GM21723 (cell line): ENCODE measurements around the gene KLHL40.

Experiments
- ATAC-seq: cut with Tn5 transposase; IDR thresholded peaks from one replicate; pipeline ENCODE4 v1.9.1; 2021; ENCODE audit warnings: mild to moderate bottlenecking, moderate library complexity; ENCODE audit not compliant: unreplicated experiment

The KLHL40 gene

GRCh38 chr3:42735615-42736014, 50.3 kb downstream of the KLHL40 start:
- ATAC-seq: no peak

- ATAC-seq: no peak
Measured at GRCh38 chr3:42736081-42736480, 50.7 kb downstream of the KLHL40 start.

DNA sequence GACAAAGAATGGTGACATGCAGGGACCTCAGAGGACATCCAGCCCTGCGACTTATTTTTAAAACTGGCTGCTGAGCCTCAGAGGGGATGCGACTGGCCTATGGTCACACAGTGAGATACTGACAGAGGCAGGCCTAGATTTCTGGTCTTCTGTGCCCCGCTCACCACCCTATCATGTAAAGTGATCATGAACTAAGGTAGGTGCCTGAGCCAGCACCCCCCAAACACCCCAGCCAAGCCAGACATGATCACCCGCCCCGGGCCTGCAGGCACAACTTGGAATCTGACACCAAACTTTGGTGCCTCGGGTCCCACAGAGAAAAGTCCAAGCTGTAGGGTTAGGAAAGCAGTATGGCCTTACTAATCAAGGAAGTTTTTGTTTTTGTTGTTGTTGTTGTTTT, 51.2 kb downstream of the KLHL40 start:
- no peak for ATAC-seq

DNA sequence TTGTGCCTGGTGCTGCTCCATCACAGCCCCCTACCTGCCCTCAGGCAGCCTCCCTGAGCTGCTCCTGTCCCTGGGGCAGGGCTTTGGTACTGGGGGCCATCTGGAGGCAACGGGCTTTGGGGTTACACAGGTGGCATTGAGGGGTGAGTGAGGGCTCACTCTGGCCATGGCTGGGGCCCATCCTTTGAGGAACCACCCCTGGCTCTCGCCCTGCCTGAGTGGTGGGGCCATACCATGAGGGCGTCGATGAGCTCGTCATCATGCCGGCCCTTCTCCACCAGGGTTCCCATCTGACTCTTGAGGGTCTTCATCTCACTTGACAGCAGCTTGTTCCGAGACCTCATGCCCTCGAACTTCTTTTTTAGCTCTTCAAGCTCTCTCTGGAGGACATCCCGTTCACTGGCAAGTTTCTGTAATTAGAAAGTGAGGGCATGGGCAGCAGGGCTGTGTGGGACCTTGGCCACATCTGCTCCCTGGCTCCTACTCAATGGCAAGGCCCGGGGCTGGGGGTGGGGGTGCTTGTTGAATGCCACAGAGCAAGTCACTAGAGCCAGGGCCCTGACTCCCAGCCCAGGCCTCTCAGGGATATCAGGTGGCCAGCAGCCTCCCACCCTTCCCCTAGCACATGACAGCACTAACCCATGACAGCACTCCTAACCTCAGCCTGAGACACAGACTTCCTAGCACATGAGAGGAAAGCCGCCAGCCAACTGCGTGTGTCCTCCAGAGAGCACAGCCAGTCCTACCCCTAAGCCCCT, 54.2 kb downstream of the KLHL40 start:
- no peak for ATAC-seq

DNA sequence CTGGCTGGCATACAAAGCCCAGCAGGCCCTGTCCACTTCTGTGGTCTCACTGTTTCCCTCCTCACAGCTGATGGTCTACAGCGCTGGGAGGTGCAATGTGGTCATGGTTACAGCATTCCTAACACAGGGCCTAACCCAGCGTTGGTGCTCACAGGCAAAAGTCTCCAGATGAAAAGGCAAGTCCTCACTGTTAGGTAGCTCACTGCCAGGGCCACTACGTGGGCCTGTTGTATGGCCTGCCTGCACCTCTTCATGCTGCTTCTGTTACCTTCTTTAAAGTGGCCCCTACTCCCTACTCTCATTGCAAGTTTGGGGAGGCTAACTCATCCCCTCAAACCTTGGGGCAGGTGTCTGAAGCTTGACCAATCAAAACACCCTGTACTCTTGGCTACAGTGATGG, 56.5 kb downstream of the KLHL40 start:
- ATAC-seq: no peak
